Left ventricle myocardium inferior (tissue), 1 donor: ENCODE measurements around the gene GABPB2. TPM values are rescaled to one million over a fixed set of nuclear protein-coding genes. Genes with fewer than 3 reads are reported as not detected.
A peak's percentile ranks its signal among the peaks of the same experiment; 100 is the strongest.

ENCODE experiments used
- DNase-seq: peaks from one replicate; pipeline ENCODE4 v3.0.0-alpha.2; 2020
- H3K27ac ChIP-seq: fragments of 200-600 bp; replicated peaks from 2 replicates; pipeline ENCODE4 v1.8.0; 2021
- H3K27me3 ChIP-seq: fragments of 200-600 bp; 2 replicates; pipeline ENCODE4 v1.8.0; 2021; ENCODE audit warnings: low read depth
- H3K36me3 ChIP-seq: fragments of 200-600 bp; 2 replicates; pipeline ENCODE4 v1.8.0; 2021
- H3K4me1 ChIP-seq: fragments of 200-600 bp; 2 replicates; pipeline ENCODE4 v1.8.0; 2021
- H3K4me3 ChIP-seq: fragments of 200-600 bp; 2 replicates; pipeline ENCODE4 v1.8.0; 2021; ENCODE audit warnings: mild to moderate bottlenecking, moderate library complexity
- H3K9me3 ChIP-seq: fragments of 200-600 bp; replicated peaks from 2 replicates; pipeline ENCODE4 v1.8.0; 2021
- CTCF ChIP-seq: fragments of 200-600 bp; IDR thresholded peaks from 2 replicates; pipeline ENCODE4 v1.8.0; 2021; ENCODE audit warnings: antibody characterized with exemption, mild to moderate bottlenecking, borderline replicate concordance
- intact Hi-C: fragments of 100-400 bp; cut with micrococcal nuclease; formaldehyde crosslinking; loops from one replicate; pipeline ENCODE4 v1.11.0; 2022
- total RNA-seq: library from RNA; stranded (reverse); fragmentation: NEBNext Ultra II Directional; extraction: Animal tissue kit (Norgen Biotek cat#: 25700); gene quantifications from one replicate; pipeline ENCODE4 v1.2.1, GENCODE V29; 2021
- donor health status: DM: no; HTN: yes; CAD: no; lungs with severe emphysema.

GABPB2 gene
- total RNA-seq, 1 donor from 2014 or later: 12.2 TPM

GRCh38 chr1:151146412-151147131 lies 76.0 kb downstream of the GABPB2 start, which contains the start of gene SEMA6C:
SEMA6C (minus strand) TSS chr1:151146631; CDS start chr1:151142621, 4,010 bp downstream.
- peaks cover 60% of the 10 kb centered on the region for H3K4me1 ChIP-seq
- DNase-seq: peak; percentile 96
- H3K36me3 ChIP-seq: no peaks in the 10 kb centered on the region
- peak within 1 kb of the TSS; percentile 90 for H3K4me3 ChIP-seq
- H3K9me3 ChIP-seq: no peaks in the 10 kb centered on the region
- H3K27ac ChIP-seq: peak within 1 kb of the TSS; percentile 92
- intact Hi-C loops: no loop called here
- no peaks in the 10 kb centered on the region for H3K27me3 ChIP-seq
- TF ChIP-seq CTCF: no peak

GRCh38 chr1:151147132-151147503 lies 76.6 kb downstream of the GABPB2 start:
- intact Hi-C loops: no loop called here
- Histone ChIP-seq H3K4me3 (peak overlapping the region; percentile 90), H3K36me3 (no peaks in the 10 kb centered on the region), H3K27ac (peak overlapping the region; percentile 92), H3K27me3 (no peaks in the 10 kb centered on the region), H3K4me1 (peaks cover 55% of the 10 kb centered on the region), H3K9me3 (no peaks in the 10 kb centered on the region)
- no peak for DNase-seq
- no peak for TF ChIP-seq CTCF

GRCh38 chr1:151147665-151148064 lies 77.1 kb downstream of the GABPB2 start:
- no peaks in the 10 kb centered on the region for H3K36me3 ChIP-seq
- peak overlapping the region; percentile 90 for H3K4me3 ChIP-seq
- peak overlapping the region; percentile 92 for H3K27ac ChIP-seq
- no peak for DNase-seq
- intact Hi-C loops: no loop called here
- no peaks in the 10 kb centered on the region for H3K27me3 ChIP-seq
- no peak for TF ChIP-seq CTCF
- H3K9me3 ChIP-seq: no peaks in the 10 kb centered on the region
- peaks cover 49% of the 10 kb centered on the region for H3K4me1 ChIP-seq

- H3K36me3 ChIP-seq: peaks cover 40% of the 10 kb centered on the region
- intact Hi-C loops: loop anchor here (5.0 kb wide), 1 partner anchor 59 kb away; no protein-coding TSS in a partner anchor
Observed at GRCh38 chr1:151156515-151156819, 85.9 kb downstream of the GABPB2 start, which contains the start of gene TNFAIP8L2. TNFAIP8L2 (plus strand) TSS chr1:151156649; CDS start chr1:151158698, 2,049 bp downstream.

GRCh38 chr1:151157067-151157531 lies 86.5 kb downstream of the GABPB2 start:
- H3K36me3 ChIP-seq: peaks cover 46% of the 10 kb centered on the region
- peak overlapping the region; percentile 55 for H3K27ac ChIP-seq
- peak overlapping the region; percentile 43 for H3K4me3 ChIP-seq
- H3K9me3 ChIP-seq: no peaks in the 10 kb centered on the region
- H3K27me3 ChIP-seq: no peaks in the 10 kb centered on the region
- intact Hi-C loops: loop anchor here (5.0 kb wide), 1 partner anchor 60 kb away; no protein-coding TSS in a partner anchor
- DNase-seq: no peak
- peaks cover 15% of the 10 kb centered on the region for H3K4me1 ChIP-seq
- no peak for TF ChIP-seq CTCF

More at GRCh38 chr1:151156515-151156819, 85.9 kb downstream of the GABPB2 start, which contains the start of gene TNFAIP8L2:
- peak within 1 kb of the TSS; percentile 43 for H3K4me3 ChIP-seq
- peak; percentile 58 for DNase-seq
- no peak for TF ChIP-seq CTCF
- no peaks in the 10 kb centered on the region for H3K9me3 ChIP-seq
- H3K4me1 ChIP-seq: peaks cover 15% of the 10 kb centered on the region
- peak within 1 kb of the TSS; percentile 55 for H3K27ac ChIP-seq
- no peaks in the 10 kb centered on the region for H3K27me3 ChIP-seq
